Measurements from ENCODE around the gene PRKAR2B.

GRCh38 chr7:107180378-107180777 is 135.9 kb downstream of the PRKAR2B start:
- no peak for TF ChIP-seq CTCF (conservative IDR thresholded peaks at IDR 0.05; ENCODE audit: low read length)
- TF ChIP-seq EZH2phosphoT487 (IDR thresholded peaks at IDR 0.05; ENCODE audit: borderline replicate concordance, low read depth, low read length), result no peak
